Loucy (cell line): ENCODE results near the gene L1TD1.

ENCODE experiments used
- EZH2phosphoT487 ChIP-seq: fragments of 200-600 bp; IDR thresholded peaks from 2 replicates; pipeline ENCODE4 v1.6.1; 2018; ENCODE audit warnings: antibody characterized with exemption, mild to moderate bottlenecking, moderate library complexity, borderline replicate concordance
- TF ChIP-seq, protein P1 (sequence below): fragments of 200-600 bp; sonication (generic); conservative IDR thresholded peaks from 2 replicates; pipeline ENCODE4 v1.5.1; 2014; ENCODE audit warnings: mild to moderate bottlenecking, antibody characterized with exemption, low read length

DNA sequence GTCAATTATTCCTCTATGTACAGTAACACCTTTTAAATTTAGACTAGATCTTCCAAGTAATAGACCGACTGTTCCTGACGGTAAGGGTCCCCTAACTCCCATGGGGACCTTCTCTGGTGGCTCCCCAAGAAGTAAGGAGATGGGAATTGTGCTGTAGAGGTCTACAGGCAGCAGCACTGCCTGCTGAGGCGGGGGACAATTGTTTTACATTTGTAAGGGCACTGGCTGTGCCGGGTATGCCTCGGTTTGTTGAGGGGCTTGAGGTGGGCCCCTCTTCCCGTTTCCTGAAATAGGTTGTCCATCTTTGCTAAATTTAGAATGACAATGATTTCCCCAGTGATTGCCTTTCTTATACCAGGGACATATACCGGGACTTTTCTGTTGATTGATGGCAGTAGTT is 13.1 kb upstream of the L1TD1 start:
- TF ChIP-seq, protein P1, sequence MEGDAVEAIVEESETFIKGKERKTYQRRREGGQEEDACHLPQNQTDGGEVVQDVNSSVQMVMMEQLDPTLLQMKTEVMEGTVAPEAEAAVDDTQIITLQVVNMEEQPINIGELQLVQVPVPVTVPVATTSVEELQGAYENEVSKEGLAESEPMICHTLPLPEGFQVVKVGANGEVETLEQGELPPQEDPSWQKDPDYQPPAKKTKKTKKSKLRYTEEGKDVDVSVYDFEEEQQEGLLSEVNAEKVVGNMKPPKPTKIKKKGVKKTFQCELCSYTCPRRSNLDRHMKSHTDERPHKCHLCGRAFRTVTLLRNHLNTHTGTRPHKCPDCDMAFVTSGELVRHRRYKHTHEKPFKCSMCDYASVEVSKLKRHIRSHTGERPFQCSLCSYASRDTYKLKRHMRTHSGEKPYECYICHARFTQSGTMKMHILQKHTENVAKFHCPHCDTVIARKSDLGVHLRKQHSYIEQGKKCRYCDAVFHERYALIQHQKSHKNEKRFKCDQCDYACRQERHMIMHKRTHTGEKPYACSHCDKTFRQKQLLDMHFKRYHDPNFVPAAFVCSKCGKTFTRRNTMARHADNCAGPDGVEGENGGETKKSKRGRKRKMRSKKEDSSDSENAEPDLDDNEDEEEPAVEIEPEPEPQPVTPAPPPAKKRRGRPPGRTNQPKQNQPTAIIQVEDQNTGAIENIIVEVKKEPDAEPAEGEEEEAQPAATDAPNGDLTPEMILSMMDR, result no peak
- no peak for TF ChIP-seq EZH2phosphoT487
